Motor neuron (in vitro differentiated cells): ENCODE results near the gene SURF6. TPM values are rescaled to one million over a fixed set of nuclear protein-coding genes. Genes with fewer than 3 reads are reported as not detected.
"Not testable (repeated sequence)": the region's sequence is repeated elsewhere in the genome, so short reads cannot be mapped to it uniquely, and the experiment has no call there.

Experiments
- ATAC-seq, 8 experiments: fragments of 200-7000 bp; cut with Tn5 transposase; replicated peaks in 6 of 8; 2 replicates each; pipeline ENCODE4 v1.8.0; 2021; ENCODE audit warnings: mild to moderate bottlenecking in 8 of 8, moderate library complexity in 8 of 8
- H3K27ac ChIP-seq, 2 donors: fragments of 250-450 bp; sonication (Bioruptor Pico); 2 replicates each; pipeline ENCODE4 v1.9.0; 2021; ENCODE audit warnings: antibody characterized with exemption in 2 of 2, mild to moderate bottlenecking in 2 of 2, moderate library complexity in 1 of 2
- H3K4me1 ChIP-seq, 2 donors: fragments of 250-450 bp; sonication (Bioruptor Pico); replicated peaks in 1 of 2; 2 replicates each; pipeline ENCODE4 v1.6.1; 2021; ENCODE audit warnings: antibody characterized with exemption in 2 of 2, mild to moderate bottlenecking in 2 of 2, moderate library complexity in 1 of 2
- H3K4me3 ChIP-seq, 5 donors: fragments of 250-450 bp; sonication (Bioruptor Pico); 2 replicates each; pipeline ENCODE4 v1.9.0; 2021; ENCODE audit warnings: antibody characterized with exemption in 5 of 5, mild to moderate bottlenecking in 5 of 5, moderate library complexity in 4 of 5
- WGBS, 10 experiments: fragments of 450-650 bp; shearing (Covaris generic); methylation state at CpG; one replicate each; pipeline ENCODE4 v1.0.0; 2022; 5-methylcytosine and 5-hydroxymethylcytosine counted together
- in situ Hi-C, 9 experiments: fragments of 400-800 bp; cut with MboI; loops; one replicate each; pipeline ENCODE4 v1.15.0; 2021; ENCODE audit warnings: low sequenced_read_pairs in 9 of 9, low pct_unique_long_range_greater_than_20kb in 2 of 9; ENCODE audit not compliant: unreplicated experiment in 9 of 9
- total RNA-seq, 8 experiments: library from RNA; unstranded; fragments of 300-600 nt; gene quantifications; 2 replicates each; pipeline versions ENCODE4 v1.2.3 to v1.2.4, GENCODE V29; 2022

Gene SURF6
- total RNA-seq = 10 to 100 TPM; 14.8 to 27.8 (median 17.8) TPM

GRCh38 chr9:133335924-133336811 is at the start of gene SURF6:
Gene SURF6, minus strand, starts transcription at chr9:133336188. Its CDS starts 56 bp downstream, at chr9:133336132.
- H3K4me1 ChIP-seq = peaks cover 10 to 12% of the 10 kb centered on the region in 2 donors
- peak within 1 kb of the TSS; percentile 67 to 96 (median 84) for H3K4me3 ChIP-seq
- WGBS, 10 experiments = 0 to 100% (median 6%) methylated on average over 2 to 19 of the region's 70 CpGs; no CpG with 5 or more reads in 5 of the 10 experiments
- in situ Hi-C loops = loop anchor here in 2 of 9 experiments (25.0 kb wide), 1 partner anchor 149 kb away; no protein-coding TSS in a partner anchor
- H3K27ac ChIP-seq = peak within 1 kb of the TSS; percentile 66 to 94
- ATAC-seq = peak; percentile 91 to 96 (median 94)

- in situ Hi-C loops = no loop called here
- no peaks in the 10 kb centered on the region for H3K4me1 ChIP-seq
- 49 to 90% (median 86%) methylated on average over 3 to 6 of the region's 14 CpGs; no CpG with 5 or more reads in 5 of the 10 experiments for WGBS, 10 experiments
- H3K27ac ChIP-seq = no peak overlapping the region
- H3K4me3 ChIP-seq = no peak overlapping the region
- no peak for ATAC-seq
Observed at GRCh38 chr9:133385452-133385851, 49.5 kb upstream of the SURF6 start.

- no peak for ATAC-seq
- H3K27ac ChIP-seq = no peak overlapping the region
- 69 to 100% (median 89%) methylated on average over 2 to 10 of the region's 17 CpGs; no CpG with 5 or more reads in 2 of the 10 experiments for WGBS, 10 experiments
- H3K4me1 ChIP-seq = no peaks in the 10 kb centered on the region
- in situ Hi-C loops = no loop called here
- H3K4me3 ChIP-seq = no peak overlapping the region
Observed at GRCh38 chr9:133384736-133385321, 48.8 kb upstream of the SURF6 start.

GRCh38 chr9:133383438-133383837 is 47.5 kb upstream of the SURF6 start:
- ATAC-seq = no peak
- no peaks in the 10 kb centered on the region for H3K4me1 ChIP-seq
- no peak overlapping the region for H3K4me3 ChIP-seq
- no peak overlapping the region for H3K27ac ChIP-seq
- in situ Hi-C loops = no loop called here
- WGBS, 10 experiments = 50 to 100% (median 86%) methylated on average over 1 to 3 of the region's 3 CpGs; no CpG with 5 or more reads in 4 of the 10 experiments

GRCh38 chr9:133382507-133383141 is 46.6 kb upstream of the SURF6 start:
- WGBS, 10 experiments = 49 to 100% (median 68%) methylated on average over 1 to 4 of the region's 4 CpGs; no CpG with 5 or more reads in 1 of the 10 experiments
- in situ Hi-C loops = no loop called here
- Histone ChIP-seq H3K4me1 (no peaks in the 10 kb centered on the region), H3K27ac (no peak overlapping the region), H3K4me3 (no peak overlapping the region)
- no peak for ATAC-seq

- no peak overlapping the region for H3K4me3 ChIP-seq
- 55 to 90% (median 73%) methylated on average over 2 to 4 of the region's 4 CpGs for WGBS, 10 experiments
- ATAC-seq = no peak
- no peak overlapping the region for H3K27ac ChIP-seq
- H3K4me1 ChIP-seq = peaks cover 0 to 4% of the 10 kb centered on the region in 2 donors
- in situ Hi-C loops = no loop called here
Observed at GRCh38 chr9:133380734-133381133, 44.7 kb upstream of the SURF6 start.

GRCh38 chr9:133379153-133380086 is 43.4 kb upstream of the SURF6 start:
- ATAC-seq = no peak
- in situ Hi-C loops = no loop called here
- peaks cover 4 to 7% of the 10 kb centered on the region in 2 donors for H3K4me1 ChIP-seq
- H3K27ac ChIP-seq = no peak overlapping the region
- H3K4me3 ChIP-seq = no peak overlapping the region
- WGBS, 10 experiments = 71 to 100% (median 95%) methylated on average over 2 to 5 of the region's 14 CpGs; no CpG with 5 or more reads in 3 of the 10 experiments

- Histone ChIP-seq H3K27ac (no peak overlapping the region), H3K4me1 (peaks cover 9 to 13% of the 10 kb centered on the region in 2 donors), H3K4me3 (no peak overlapping the region)
- in situ Hi-C loops = no loop called here
- 40 to 100% (median 87%) methylated on average over 1 of the region's 1 CpG; no CpG with 5 or more reads in 4 of the 10 experiments for WGBS, 10 experiments
- no peak for ATAC-seq
Observed at GRCh38 chr9:133378408-133378962, 42.5 kb upstream of the SURF6 start.

- ATAC-seq = peak in 1 of 8 experiments; percentile 2
- Histone ChIP-seq H3K27ac (no peak overlapping the region), H3K4me3 (no peak overlapping the region), H3K4me1 (peaks cover 9 to 13% of the 10 kb centered on the region in 2 donors)
- WGBS, 10 experiments = 0 to 100% (median 54%) methylated on average over 1 to 4 of the region's 6 CpGs; no CpG with 5 or more reads in 2 of the 10 experiments
- in situ Hi-C loops = no loop called here
Observed at GRCh38 chr9:133377721-133378216, 41.8 kb upstream of the SURF6 start.

- peaks cover 9 to 13% of the 10 kb centered on the region in 2 donors for H3K4me1 ChIP-seq
- in situ Hi-C loops, H3K27ac ChIP-seq, ATAC-seq, H3K4me3 ChIP-seq: not testable (repeated sequence)
- 0 to 98% (median 70%) methylated on average over 1 to 11 of the region's 14 CpGs; no CpG with 5 or more reads in 2 of the 10 experiments for WGBS, 10 experiments
Observed at GRCh38 chr9:133377280-133377679, 41.3 kb upstream of the SURF6 start.

GRCh38 chr9:133375724-133376654 is 40.0 kb upstream of the SURF6 start, which contains the start of the genes STKLD1 and SURF4:
Gene STKLD1, plus strand, starts transcription at chr9:133376366. Its CDS starts 108 bp downstream, at chr9:133376474.
Gene SURF4, minus strand, starts transcription at chr9:133376060. Its CDS starts 91 bp downstream, at chr9:133375969.
- ATAC-seq = peak; percentile 85 to 95 (median 92)
- no CpG with 5 or more reads among the region's 120 CpGs for WGBS, 10 experiments
- in situ Hi-C loops = no loop called here

More at GRCh38 chr9:133375724-133376654, 40.0 kb upstream of the SURF6 start, which contains the start of the genes STKLD1 and SURF4:
- Histone ChIP-seq H3K4me3 (peak within 1 kb of the TSS; percentile 79 to 96 (median 86)), H3K27ac (peak within 1 kb of the TSS; percentile 94 to 99), H3K4me1 (peaks cover 9 to 13% of the 10 kb centered on the region in 2 donors)
